Kidney (tissue), 14 donors: ENCODE data around the gene SOX6. TPM values are rescaled to one million over a fixed set of nuclear protein-coding genes. Genes with fewer than 3 reads are reported as not detected.

ENCODE experiments used
- DNase-seq, 5 donors: peaks; one replicate each; pipeline ENCODE4 v3.0.0-alpha.2; 2013 to 2020
- FAIRE-seq: peaks from 2 replicates; lab custom pipeline; 2012; peaks lifted over from hg19 to GRCh38; lab: Jason Lieb, UNC
- H3K27ac ChIP-seq, 2 donors: one replicate each; pipeline ENCODE4 v1.7.0; 2013; ENCODE audit warnings: low read depth in 2 of 2, low read length in 2 of 2, inconsistent platforms in 1 of 2
- H3K27me3 ChIP-seq: one replicate; pipeline ENCODE4 v1.7.1; 2013; ENCODE audit warnings: low read length, inconsistent platforms; ENCODE audit not compliant: control insufficient read depth, insufficient read depth
- H3K36me3 ChIP-seq, 3 donors: one replicate each; pipeline versions ENCODE4 v1.7.0 to v1.7.1; 2013; ENCODE audit warnings: low read length in 3 of 3, control low read depth in 1 of 3, inconsistent platforms in 1 of 3; ENCODE audit not compliant: insufficient read depth in 3 of 3, control insufficient read depth in 2 of 3
- H3K4me1 ChIP-seq, 3 donors: one replicate each; pipeline versions ENCODE4 v1.7.0 to v1.7.1; 2013; ENCODE audit warnings: low read length in 3 of 3, inconsistent platforms in 1 of 3, low read depth in 1 of 3; ENCODE audit not compliant: control insufficient read depth in 2 of 3, insufficient read depth in 2 of 3
- H3K4me3 ChIP-seq, 3 donors: one replicate each; pipeline versions ENCODE4 v1.7.0 to v1.8.1; 2013; ENCODE audit warnings: low read length in 3 of 3, control low read depth in 1 of 3, inconsistent platforms in 1 of 3
- H3K9ac ChIP-seq, 3 donors: one replicate each; pipeline versions ENCODE4 v1.7.0 to v1.7.1; 2013; ENCODE audit warnings: low read length in 3 of 3, control low read depth in 1 of 3, inconsistent platforms in 1 of 3
- H3K9me3 ChIP-seq, 3 donors: one replicate each; pipeline versions ENCODE4 v1.7.0 to v1.7.1; 2013; ENCODE audit warnings: low read length in 3 of 3, control low read depth in 1 of 3, inconsistent platforms in 1 of 3; ENCODE audit not compliant: control insufficient read depth in 2 of 3, insufficient read depth in 1 of 3
- intact Hi-C: fragments of 100-400 bp; cut with DNase I; formaldehyde crosslinking; loops from one replicate; pipeline ENCODE4 v1.11.1; 2022
- polyA plus RNA-seq: library from polyadenylated mRNA; stranded (reverse); fragments of 350-450 nt; fragmentation: Illumina TruSeq; extraction: RNeasy Lipid Tissue Mini Kit (QIAGEN cat#74804); gene quantifications from one replicate; pipeline ENCODE4 v1.2.3, GENCODE V29; 2014; ENCODE audit warnings: low read depth, low replicate concordance; ENCODE audit not compliant: insufficient read depth
- total RNA-seq: library from RNA; stranded (reverse); fragmentation: NEBNext Ultra II Directional; extraction: Animal tissue kit (Norgen Biotek cat#: 25700); gene quantifications from one replicate; pipeline ENCODE4 v1.2.1, GENCODE V29; 2021
- TF ChIP-seq, protein P1 (sequence below): IDR thresholded peaks from 3 replicates; pipeline ENCODE4 v1.5.1; 2012; ENCODE audit warnings: mild to moderate bottlenecking, moderate library complexity, borderline replicate concordance; ENCODE audit not compliant: insufficient read depth; ENCODE audit errors: extremely low read depth
- donor health status: control.
- donor health status: control.
- donor health status: control.
- donor health status: control.
- donor health status: control.
- donor health status: DM: yes; HTN: yes; CAD: no.
- donor health status: Normal renal cell carcinoma (clear cell type).

SOX6 gene
- total and polyA plus RNA-seq, 2 donors from 2014 or later: 5.0 to 47.3 TPM

- no peak for FAIRE-seq
- TF ChIP-seq, protein P1, sequence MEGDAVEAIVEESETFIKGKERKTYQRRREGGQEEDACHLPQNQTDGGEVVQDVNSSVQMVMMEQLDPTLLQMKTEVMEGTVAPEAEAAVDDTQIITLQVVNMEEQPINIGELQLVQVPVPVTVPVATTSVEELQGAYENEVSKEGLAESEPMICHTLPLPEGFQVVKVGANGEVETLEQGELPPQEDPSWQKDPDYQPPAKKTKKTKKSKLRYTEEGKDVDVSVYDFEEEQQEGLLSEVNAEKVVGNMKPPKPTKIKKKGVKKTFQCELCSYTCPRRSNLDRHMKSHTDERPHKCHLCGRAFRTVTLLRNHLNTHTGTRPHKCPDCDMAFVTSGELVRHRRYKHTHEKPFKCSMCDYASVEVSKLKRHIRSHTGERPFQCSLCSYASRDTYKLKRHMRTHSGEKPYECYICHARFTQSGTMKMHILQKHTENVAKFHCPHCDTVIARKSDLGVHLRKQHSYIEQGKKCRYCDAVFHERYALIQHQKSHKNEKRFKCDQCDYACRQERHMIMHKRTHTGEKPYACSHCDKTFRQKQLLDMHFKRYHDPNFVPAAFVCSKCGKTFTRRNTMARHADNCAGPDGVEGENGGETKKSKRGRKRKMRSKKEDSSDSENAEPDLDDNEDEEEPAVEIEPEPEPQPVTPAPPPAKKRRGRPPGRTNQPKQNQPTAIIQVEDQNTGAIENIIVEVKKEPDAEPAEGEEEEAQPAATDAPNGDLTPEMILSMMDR: no peak
- DNase-seq: no peak
- H3K9me3 ChIP-seq: no peaks in the 10 kb centered on the region
- peak overlapping the region in 1 of 3 donors; percentile 31 for H3K9ac ChIP-seq
- H3K36me3 ChIP-seq: no peaks in the 10 kb centered on the region
- H3K4me1 ChIP-seq: peaks cover 0 to 14% (median 5%) of the 10 kb centered on the region in 3 donors
- intact Hi-C loops: no loop called here
- no peak overlapping the region for H3K4me3 ChIP-seq
- H3K27ac ChIP-seq: no peak overlapping the region
- no peaks in the 10 kb centered on the region for H3K27me3 ChIP-seq
Observed at GRCh38 chr11:15968461-15969130, 387.8 kb downstream of the SOX6 start.

- H3K4me3 ChIP-seq: no peak overlapping the region
- H3K9me3 ChIP-seq: no peaks in the 10 kb centered on the region
- H3K27me3 ChIP-seq: no peaks in the 10 kb centered on the region
- intact Hi-C loops: no loop called here
- H3K27ac ChIP-seq: no peak overlapping the region
- peak overlapping the region in 1 of 3 donors; percentile 31 for H3K9ac ChIP-seq
- FAIRE-seq: no peak
- H3K36me3 ChIP-seq: no peaks in the 10 kb centered on the region
- peaks cover 0 to 14% (median 5%) of the 10 kb centered on the region in 3 donors for H3K4me1 ChIP-seq
- DNase-seq: no peak
- TF ChIP-seq, protein P1: no peak
Observed at GRCh38 chr11:15967966-15968365, 388.4 kb downstream of the SOX6 start.

DNA sequence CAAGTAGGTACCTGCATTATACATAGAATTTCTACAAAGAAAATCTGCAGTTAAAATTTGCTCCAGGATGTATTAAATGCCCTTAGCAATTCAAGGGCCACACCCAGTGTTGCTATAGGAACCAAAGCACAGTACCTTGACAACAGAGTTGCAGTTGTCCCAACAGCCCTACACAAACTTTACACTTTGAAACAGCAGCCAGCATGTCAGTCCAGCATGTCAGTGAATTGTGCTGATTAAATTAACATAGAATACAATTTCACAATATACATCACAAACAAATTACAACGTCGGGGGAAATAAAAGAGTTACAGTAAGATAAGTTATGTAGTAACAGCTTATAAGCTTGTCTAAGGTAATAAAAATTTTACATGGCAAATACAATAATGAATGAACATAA lies 389.2 kb downstream of the SOX6 start:
- peak in 3 of 5 donors; percentile 29 to 57 (median 40) for DNase-seq
- no peak for FAIRE-seq
- no peaks in the 10 kb centered on the region for H3K27me3 ChIP-seq
- H3K9me3 ChIP-seq: no peaks in the 10 kb centered on the region
- intact Hi-C loops: no loop called here
- peaks cover 0 to 14% (median 5%) of the 10 kb centered on the region in 3 donors for H3K4me1 ChIP-seq
- TF ChIP-seq, protein P1: no peak
- H3K27ac ChIP-seq: no peak overlapping the region
- H3K4me3 ChIP-seq: no peak overlapping the region
- no peak overlapping the region for H3K9ac ChIP-seq
- no peaks in the 10 kb centered on the region for H3K36me3 ChIP-seq
